ENCODE results near the gene RFT1. TPM values are rescaled to one million over a fixed set of nuclear protein-coding genes. Genes with fewer than 3 reads are reported as not detected.
A peak's percentile ranks its signal among the peaks of the same experiment; 100 is the strongest.

The RFT1 gene
- total RNA-seq, 6 experiments from 2014 or later: 9.3 to 12.4 (median 10.4) TPM

- H3K4me3 ChIP-seq: no peak overlapping the region
- 86% methylated on average over 5 of the region's 8 CpGs for WGBS (ENCODE audit: insufficient coverage, low coverage, low lambda C conversion rate, missing lambda C conversion rate)
- no peak for DNase-seq
- no peaks in the 10 kb centered on the region for H3K4me1 ChIP-seq
- H3K27me3 ChIP-seq: no peaks in the 10 kb centered on the region
- TF ChIP-seq POLR2A (IDR thresholded peaks at IDR 0.05): no peak
- TF ChIP-seq CTCF (IDR thresholded peaks at IDR 0.05): no peak
- no peak overlapping the region for H3K27ac ChIP-seq
- H3K36me3 ChIP-seq: peaks cover 8 to 71% (median 32%) of the 10 kb centered on the region in 4 donors
- no peak for ATAC-seq
- H3K9me3 ChIP-seq: no peaks in the 10 kb centered on the region
- intact Hi-C loops (cut with DNase I): no loop called here
Observed at GRCh38 chr3:53123510-53123909, 6.7 kb downstream of the RFT1 start.

GRCh38 chr3:53122933-53123305 is 7.3 kb downstream of the RFT1 start:
- Histone ChIP-seq H3K9me3 (no peaks in the 10 kb centered on the region), H3K27ac (no peak overlapping the region), H3K4me1 (no peaks in the 10 kb centered on the region), H3K36me3 (peaks cover 8 to 77% (median 32%) of the 10 kb centered on the region in 4 donors), H3K27me3 (no peaks in the 10 kb centered on the region), H3K4me3 (no peak overlapping the region)
- 89% methylated on average over 1 of the region's 1 CpG for WGBS (ENCODE audit: insufficient coverage, low coverage, low lambda C conversion rate, missing lambda C conversion rate)
- TF ChIP-seq CTCF (IDR thresholded peaks at IDR 0.05) (no peak), POLR2A (IDR thresholded peaks at IDR 0.05) (no peak)
- intact Hi-C loops (cut with DNase I): no loop called here
- peak in 3 of 4 donors; percentile 17 to 30 (median 28) for ATAC-seq
- no peak for DNase-seq

- ATAC-seq (no peak), DNase-seq (no peak)
- TF ChIP-seq CTCF (IDR thresholded peaks at IDR 0.05) (no peak), POLR2A (IDR thresholded peaks at IDR 0.05) (no peak)
- WGBS (ENCODE audit: insufficient coverage, low coverage, low lambda C conversion rate, missing lambda C conversion rate): 95% methylated on average over 4 of the region's 4 CpGs
- intact Hi-C loops (cut with DNase I): no loop called here
- H3K4me1 ChIP-seq: no peaks in the 10 kb centered on the region
- no peak overlapping the region for H3K4me3 ChIP-seq
- H3K27ac ChIP-seq: no peak overlapping the region
- H3K9me3 ChIP-seq: no peaks in the 10 kb centered on the region
- peaks cover 8 to 80% (median 33%) of the 10 kb centered on the region in 4 donors for H3K36me3 ChIP-seq
- no peaks in the 10 kb centered on the region for H3K27me3 ChIP-seq
Observed at GRCh38 chr3:53122255-53122932, 7.8 kb downstream of the RFT1 start.

GRCh38 chr3:53120336-53120735 is 9.9 kb downstream of the RFT1 start:
- ATAC-seq (no peak), DNase-seq (no peak)
- Histone ChIP-seq H3K27me3 (no peaks in the 10 kb centered on the region), H3K4me1 (no peaks in the 10 kb centered on the region), H3K27ac (no peak overlapping the region), H3K9me3 (no peaks in the 10 kb centered on the region), H3K4me3 (no peak overlapping the region), H3K36me3 (peaks cover 8 to 80% (median 36%) of the 10 kb centered on the region in 4 donors)
- TF ChIP-seq POLR2A (IDR thresholded peaks at IDR 0.05): no peak
- TF ChIP-seq CTCF (IDR thresholded peaks at IDR 0.05): no peak
- 80% methylated on average over 5 of the region's 5 CpGs for WGBS (ENCODE audit: insufficient coverage, low coverage, low lambda C conversion rate, missing lambda C conversion rate)
- intact Hi-C loops (cut with DNase I): no loop called here
